Measurements from ENCODE around the gene FBXO38.
"Not testable (repeated sequence)": the region's sequence is repeated elsewhere in the genome, so short reads cannot be mapped to it uniquely, and the experiment has no call there.

Gene FBXO38

GRCh38 chr5:148428848-148429247, 45.1 kb downstream of the FBXO38 start:
- no peak for DNase-seq

- DNase-seq, result no peak
Measured at GRCh38 chr5:148433826-148434225, 50.1 kb downstream of the FBXO38 start.

- no peak for DNase-seq
Measured at GRCh38 chr5:148436029-148436428, 52.3 kb downstream of the FBXO38 start.

GRCh38 chr5:148437249-148437648, 53.5 kb downstream of the FBXO38 start:
- DNase-seq, result no peak

- DNase-seq, result no peak
Measured at GRCh38 chr5:148438933-148439332, 55.2 kb downstream of the FBXO38 start.

GRCh38 chr5:148443241-148443640, 59.5 kb downstream of the FBXO38 start:
- DNase-seq, result no peak

GRCh38 chr5:148443998-148444397, 60.2 kb downstream of the FBXO38 start:
- DNase-seq, result peak; percentile 24

- no peak for DNase-seq
Measured at GRCh38 chr5:148445578-148445977, 61.8 kb downstream of the FBXO38 start.

GRCh38 chr5:148446611-148447010, 62.9 kb downstream of the FBXO38 start:
- DNase-seq, result no peak

GRCh38 chr5:148452499-148453193, 68.9 kb downstream of the FBXO38 start:
- no peak for DNase-seq

GRCh38 chr5:148454576-148454975, 70.8 kb downstream of the FBXO38 start:
- no peak for DNase-seq

- DNase-seq, result no peak
Measured at GRCh38 chr5:148455185-148455584, 71.4 kb downstream of the FBXO38 start.

- DNase-seq, result no peak
Measured at GRCh38 chr5:148457183-148457620, 73.4 kb downstream of the FBXO38 start.

- DNase-seq, result no peak
Measured at GRCh38 chr5:148458036-148458888, 74.5 kb downstream of the FBXO38 start.

GRCh38 chr5:148459669-148460068, 75.9 kb downstream of the FBXO38 start:
- no peak for DNase-seq

- no peak for DNase-seq
Measured at GRCh38 chr5:148465381-148466235, 81.8 kb downstream of the FBXO38 start.

- no peak for DNase-seq
Measured at GRCh38 chr5:148466236-148466580, 82.5 kb downstream of the FBXO38 start.

- no peak for DNase-seq
Measured at GRCh38 chr5:148467958-148468357, 84.2 kb downstream of the FBXO38 start.

- DNase-seq, result not testable (repeated sequence)
Measured at GRCh38 chr5:148468746-148469145, 85.0 kb downstream of the FBXO38 start.

- no peak for DNase-seq
Measured at GRCh38 chr5:148469501-148469935, 85.8 kb downstream of the FBXO38 start.

- no peak for DNase-seq
Measured at GRCh38 chr5:148471379-148471778, 87.6 kb downstream of the FBXO38 start.

GRCh38 chr5:148474025-148474511, 90.3 kb downstream of the FBXO38 start:
- DNase-seq, result no peak

- no peak for DNase-seq
Measured at GRCh38 chr5:148476302-148476701, 92.5 kb downstream of the FBXO38 start.

Measured in GDM1 (cell line).